SH-SY5Y (cell line): Measurements from ENCODE around the gene ZGRF1.

ENCODE experiments used
- GATA2 ChIP-seq: IDR thresholded peaks from 2 replicates; pipeline ENCODE4 v1.6.1; 2011; ENCODE audit warnings: mild to moderate bottlenecking, low read depth, low read length
- GATA3 ChIP-seq: IDR thresholded peaks from 2 replicates; pipeline ENCODE4 v1.6.1; 2011; ENCODE audit warnings: low read depth, mild to moderate bottlenecking, low read length, moderate library complexity

DNA sequence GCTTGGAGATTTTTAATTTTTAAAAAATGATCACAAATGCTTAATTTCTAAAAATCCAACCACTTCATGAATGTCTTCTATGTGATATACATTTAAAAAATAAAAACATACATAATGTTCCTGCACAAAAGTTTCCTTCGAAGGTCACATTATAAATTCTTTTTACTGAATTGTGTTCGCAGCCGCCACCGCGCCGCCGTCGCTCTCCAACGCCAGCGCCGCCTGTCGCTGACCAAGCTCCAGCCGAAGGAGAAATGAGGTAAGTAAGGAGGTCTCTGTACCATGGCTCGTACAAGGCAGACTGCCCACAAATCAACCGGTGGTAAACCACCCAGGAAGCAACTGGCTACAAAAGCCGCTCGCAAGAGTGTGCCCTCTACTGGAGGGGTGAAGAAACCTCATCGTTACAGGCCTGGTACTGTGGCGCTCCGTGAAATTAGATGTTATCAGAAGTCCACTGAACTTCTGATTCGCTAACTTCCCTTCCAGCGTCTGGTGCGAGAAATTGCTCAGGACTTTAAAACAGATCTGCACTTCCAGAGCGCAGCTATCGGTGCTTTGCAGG is 71.9 kb downstream of the ZGRF1 start:
- TF ChIP-seq GATA3 (no peak), GATA2 (no peak)
